HepG2 (cell line): ENCODE data around the gene PROX2. TPM values are rescaled to one million over a fixed set of nuclear protein-coding genes. Genes with fewer than 3 reads are reported as not detected.

Experiments used
- FOXC1 ChIP-seq: sonication (generic); formaldehyde crosslinking; IDR thresholded peaks from 2 replicates; pipeline ENCODE4 v1.8.0; 2022; ENCODE audit warnings: mild to moderate bottlenecking, missing genetic modification reagents, borderline replicate concordance
- HNRNPK ChIP-seq: fragments of 200-400 bp; formaldehyde crosslinking; IDR thresholded peaks from 2 replicates; pipeline ENCODE4 v1.6.1; 2018; ENCODE audit warnings: low read length, low read depth, moderate library complexity, mild to moderate bottlenecking; ENCODE audit not compliant: poor library complexity, severe bottlenecking
- HOXA3 ChIP-seq: sonication (generic); formaldehyde crosslinking; IDR thresholded peaks from 2 replicates; pipeline ENCODE4 v1.5.0; 2020; ENCODE audit warnings: missing genetic modification reagents
- IRF2 ChIP-seq: IDR thresholded peaks from 2 replicates; pipeline ENCODE4 v1.6.1; 2018; ENCODE audit warnings: missing genetic modification reagents, missing compliant biosample characterization
- KLF16 ChIP-seq, 2 experiments: sonication (generic) in 1 of 2; formaldehyde crosslinking in 1 of 2; IDR thresholded peaks; 2 replicates each; pipeline versions ENCODE4 v1.6.1 to v1.8.0; 2016 to 2023; ENCODE audit warnings: missing genetic modification reagents in 2 of 2, missing compliant biosample characterization in 1 of 2
- KMT2B ChIP-seq: IDR thresholded peaks from 2 replicates; pipeline ENCODE4 v1.6.1; 2016; ENCODE audit warnings: missing genetic modification reagents, missing compliant biosample characterization
- LCORL ChIP-seq, 2 experiments: fragments of 450-650 bp in 1 of 2; sonication (generic) in 1 of 2; formaldehyde crosslinking in 1 of 2; IDR thresholded peaks; 2 replicates each; pipeline versions ENCODE4 v1.5.0 to v1.6.1; 2017 to 2020; ENCODE audit warnings: antibody characterized with exemption in 1 of 2, missing genetic modification reagents in 1 of 2
- NFE2L1 ChIP-seq: sonication (generic); formaldehyde crosslinking; IDR thresholded peaks from 2 replicates; pipeline ENCODE4 v1.4.0; 2020; ENCODE audit warnings: missing genetic modification reagents, mild to moderate bottlenecking, borderline replicate concordance
- NFYB ChIP-seq: sonication (generic); formaldehyde crosslinking; IDR thresholded peaks from 2 replicates; pipeline ENCODE4 v1.4.0; 2020; ENCODE audit warnings: missing genetic modification reagents
- PHF21A ChIP-seq: sonication (generic); formaldehyde crosslinking; IDR thresholded peaks from 2 replicates; pipeline ENCODE4 v1.5.0; 2020; ENCODE audit warnings: mild to moderate bottlenecking, missing genetic modification reagents
- PTBP1 ChIP-seq: fragments of 200-400 bp; formaldehyde crosslinking; IDR thresholded peaks from 2 replicates; pipeline ENCODE4 v1.6.1; 2018; ENCODE audit warnings: low read length, low read depth; ENCODE audit not compliant: poor library complexity, severe bottlenecking
- SALL2 ChIP-seq: sonication (generic); formaldehyde crosslinking; IDR thresholded peaks from 2 replicates; pipeline ENCODE4 v1.8.1; 2023; ENCODE audit warnings: mild to moderate bottlenecking, missing genetic modification reagents, inconsistent platforms
- ZFY ChIP-seq: sonication (generic); formaldehyde crosslinking; IDR thresholded peaks from 2 replicates; pipeline ENCODE4 v1.4.0; 2020; ENCODE audit warnings: missing genetic modification reagents
- ZNF44 ChIP-seq: sonication (generic); formaldehyde crosslinking; IDR thresholded peaks from 2 replicates; pipeline ENCODE4 v1.5.1; 2020; ENCODE audit warnings: mild to moderate bottlenecking, missing genetic modification reagents
- ZNF619 ChIP-seq: sonication (generic); formaldehyde crosslinking; IDR thresholded peaks from 2 replicates; pipeline ENCODE4 v1.4.0; 2020; ENCODE audit warnings: mild to moderate bottlenecking, missing genetic modification reagents
- ZNF749 ChIP-seq: sonication (generic); formaldehyde crosslinking; IDR thresholded peaks from 2 replicates; pipeline ENCODE4 v1.8.0; 2022; ENCODE audit warnings: mild to moderate bottlenecking, missing genetic modification reagents, moderate library complexity, borderline replicate concordance
- ZNF776 ChIP-seq: sonication (generic); formaldehyde crosslinking; IDR thresholded peaks from 2 replicates; pipeline ENCODE4 v1.4.0; 2020; ENCODE audit warnings: mild to moderate bottlenecking, missing genetic modification reagents
- polyA plus RNA-seq, 8 experiments: library from polyadenylated mRNA; depleted of rRNA in 3 of 8; stranded (reverse) in 7 of 8; unstranded in 1 of 8; fragments of >200 nt; fragmentation: Illumina TruSeq in 4 of 8; extraction: Trizol in 4 of 8; gene quantifications; 2 replicates each; pipeline versions ENCODE4 v1.2.1 to v1.2.3, GENCODE V29; 2011 to 2016; ENCODE audit warnings: low read depth in 4 of 8, missing spikeins in 1 of 8, mixed read lengths in 1 of 8; ENCODE audit not compliant: insufficient read depth in 1 of 8
- total RNA-seq, 5 experiments: library from RNA; depleted of rRNA; stranded (reverse); fragments of >200 nt; fragmentation: Illumina TruSeq; extraction: Trizol; gene quantifications; 2 replicates each; pipeline ENCODE4 v1.2.3, GENCODE V29; 2016; ENCODE audit warnings: low read depth in 1 of 5
- TF ChIP-seq, protein P1 (sequence below): IDR thresholded peaks from 2 replicates; pipeline ENCODE4 v1.6.1; 2012; ENCODE audit warnings: inconsistent platforms
- TF ChIP-seq, protein P2 (sequence below): sonication (generic); formaldehyde crosslinking; IDR thresholded peaks from 2 replicates; pipeline ENCODE4 v1.4.0; 2020; ENCODE audit warnings: missing genetic modification reagents, borderline replicate concordance
- TF ChIP-seq, protein P3 (sequence below): sonication (generic); formaldehyde crosslinking; IDR thresholded peaks from 2 replicates; pipeline ENCODE4 v1.4.0; 2020; ENCODE audit warnings: missing genetic modification reagents
- TF ChIP-seq, protein P4 (sequence below): sonication (generic); formaldehyde crosslinking; IDR thresholded peaks from 2 replicates; pipeline ENCODE4 v1.9.0; 2022; ENCODE audit warnings: missing genetic modification reagents, mild to moderate bottlenecking, borderline replicate concordance
- TF ChIP-seq, protein P5 (sequence below): sonication (generic); formaldehyde crosslinking; IDR thresholded peaks from 2 replicates; pipeline ENCODE4 v1.4.0; 2020; ENCODE audit warnings: mild to moderate bottlenecking, missing genetic modification reagents

PROX2 gene
- total and polyA plus RNA-seq, 2 of the 13 experiments (the other 11 are each of a cell fraction or from before 2014, with no cell fraction given): not detected

DNA sequence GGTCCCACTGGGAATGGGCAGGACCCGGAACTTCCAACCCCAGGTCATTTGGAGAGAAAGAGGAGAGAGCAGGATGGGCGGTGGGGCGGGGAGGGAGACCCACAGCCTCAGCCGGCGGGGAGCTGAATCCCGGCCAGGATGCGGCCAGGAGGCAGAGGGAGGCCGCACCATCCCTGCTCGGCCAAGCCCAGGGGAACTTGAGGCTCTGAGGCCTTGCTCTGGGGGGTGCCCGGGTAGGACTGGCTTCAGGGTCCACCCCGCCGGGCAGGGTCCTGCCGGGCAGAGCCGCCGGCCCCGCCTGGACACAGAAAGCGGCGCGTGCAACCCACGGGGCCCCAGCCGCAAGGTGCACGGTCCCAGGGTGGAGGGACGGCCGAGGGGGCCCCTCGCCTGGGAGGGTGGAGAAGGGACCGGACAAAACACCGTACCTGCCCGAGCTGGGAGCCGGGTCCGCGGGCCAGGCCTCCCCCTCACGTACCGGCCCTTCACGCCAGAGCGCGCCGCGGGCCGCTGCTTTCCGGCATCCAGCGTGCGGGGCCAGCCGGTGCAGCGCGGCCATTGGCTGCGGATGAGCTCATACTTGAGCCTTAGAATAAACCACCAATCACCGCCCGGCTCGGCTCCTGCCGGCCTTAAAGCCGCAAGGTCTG lies 46.9 kb upstream of the PROX2 start, which contains the start of gene RPS6KL1 (continued):
- TF ChIP-seq PHF21A (CRISPR knock-in tag): peak; percentile 100
- no peak for TF ChIP-seq LCORL (IDR thresholded peaks at IDR 0.05)
- TF ChIP-seq LCORL (CRISPR knock-in tag; IDR thresholded peaks at IDR 0.05): peak; percentile 61; the same call in 1 of the 2 replicates
- peak; percentile 25; the same call in 1 of the 2 replicates for TF ChIP-seq HOXA3 (CRISPR knock-in tag)
- peak; percentile 36 for TF ChIP-seq PTBP1
- TF ChIP-seq, protein P1, sequence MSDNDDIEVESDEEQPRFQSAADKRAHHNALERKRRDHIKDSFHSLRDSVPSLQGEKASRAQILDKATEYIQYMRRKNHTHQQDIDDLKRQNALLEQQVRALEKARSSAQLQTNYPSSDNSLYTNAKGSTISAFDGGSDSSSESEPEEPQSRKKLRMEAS: peak; percentile 80; the same call in 1 of the 2 replicates
- peak; percentile 84 for TF ChIP-seq NFYB (CRISPR knock-in tag)
- TF ChIP-seq ZNF619 (CRISPR knock-in tag): 0 out of 2 replicates have a peak, but pooled peaks have one; percentile 32
- no peak for TF ChIP-seq IRF2 (CRISPR knock-in tag)
- TF ChIP-seq ZNF749 (CRISPR knock-in tag): peak; percentile 37; the same call in 1 of the 2 replicates
- TF ChIP-seq, protein P2, sequence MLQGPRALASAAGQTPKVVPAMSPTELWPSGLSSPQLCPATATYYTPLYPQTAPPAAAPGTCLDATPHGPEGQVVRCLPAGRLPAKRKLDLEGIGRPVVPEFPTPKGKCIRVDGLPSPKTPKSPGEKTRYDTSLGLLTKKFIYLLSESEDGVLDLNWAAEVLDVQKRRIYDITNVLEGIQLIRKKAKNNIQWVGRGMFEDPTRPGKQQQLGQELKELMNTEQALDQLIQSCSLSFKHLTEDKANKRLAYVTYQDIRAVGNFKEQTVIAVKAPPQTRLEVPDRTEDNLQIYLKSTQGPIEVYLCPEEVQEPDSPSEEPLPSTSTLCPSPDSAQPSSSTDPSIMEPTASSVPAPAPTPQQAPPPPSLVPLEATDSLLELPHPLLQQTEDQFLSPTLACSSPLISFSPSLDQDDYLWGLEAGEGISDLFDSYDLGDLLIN (CRISPR knock-in tag): 0 out of 2 replicates have a peak, but pooled peaks have one; percentile 24
- peak; percentile 64; the same call in 1 of the 2 replicates for TF ChIP-seq KMT2B (CRISPR knock-in tag)
- TF ChIP-seq FOXC1: peak; percentile 72; the same call in 1 of the 2 replicates
- TF ChIP-seq SALL2 (CRISPR knock-in tag): 0 out of 2 replicates have a peak, but pooled peaks have one; percentile 38
- TF ChIP-seq, protein P3, sequence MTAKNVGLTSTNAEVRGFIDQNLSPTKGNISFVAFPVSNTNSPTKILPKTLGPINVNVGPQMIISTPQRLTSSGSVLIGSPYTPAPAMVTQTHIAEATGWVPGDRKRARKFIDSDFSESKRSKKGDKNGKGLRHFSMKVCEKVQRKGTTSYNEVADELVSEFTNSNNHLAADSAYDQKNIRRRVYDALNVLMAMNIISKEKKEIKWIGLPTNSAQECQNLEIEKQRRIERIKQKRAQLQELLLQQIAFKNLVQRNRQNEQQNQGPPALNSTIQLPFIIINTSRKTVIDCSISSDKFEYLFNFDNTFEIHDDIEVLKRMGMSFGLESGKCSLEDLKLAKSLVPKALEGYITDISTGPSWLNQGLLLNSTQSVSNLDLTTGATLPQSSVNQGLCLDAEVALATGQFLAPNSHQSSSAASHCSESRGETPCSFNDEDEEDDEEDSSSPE: peak; percentile 33; the same call in 1 of the 2 replicates
- peak; percentile 77 for TF ChIP-seq HNRNPK
- TF ChIP-seq NFE2L1 (CRISPR knock-in tag): no peak
- peak; percentile 90 for TF ChIP-seq ZFY (CRISPR knock-in tag)
- no peak for TF ChIP-seq ZNF44 (CRISPR knock-in tag)
- TF ChIP-seq KLF16 (CRISPR knock-in tag; IDR thresholded peaks at IDR 0.05): peak in 1 of 2 experiments; percentile 32; a peak in 1 of 4 replicates
- TF ChIP-seq, protein P4, sequence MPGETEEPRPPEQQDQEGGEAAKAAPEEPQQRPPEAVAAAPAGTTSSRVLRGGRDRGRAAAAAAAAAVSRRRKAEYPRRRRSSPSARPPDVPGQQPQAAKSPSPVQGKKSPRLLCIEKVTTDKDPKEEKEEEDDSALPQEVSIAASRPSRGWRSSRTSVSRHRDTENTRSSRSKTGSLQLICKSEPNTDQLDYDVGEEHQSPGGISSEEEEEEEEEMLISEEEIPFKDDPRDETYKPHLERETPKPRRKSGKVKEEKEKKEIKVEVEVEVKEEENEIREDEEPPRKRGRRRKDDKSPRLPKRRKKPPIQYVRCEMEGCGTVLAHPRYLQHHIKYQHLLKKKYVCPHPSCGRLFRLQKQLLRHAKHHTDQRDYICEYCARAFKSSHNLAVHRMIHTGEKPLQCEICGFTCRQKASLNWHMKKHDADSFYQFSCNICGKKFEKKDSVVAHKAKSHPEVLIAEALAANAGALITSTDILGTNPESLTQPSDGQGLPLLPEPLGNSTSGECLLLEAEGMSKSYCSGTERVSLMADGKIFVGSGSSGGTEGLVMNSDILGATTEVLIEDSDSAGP: peak; percentile 98
- TF ChIP-seq, protein P5, sequence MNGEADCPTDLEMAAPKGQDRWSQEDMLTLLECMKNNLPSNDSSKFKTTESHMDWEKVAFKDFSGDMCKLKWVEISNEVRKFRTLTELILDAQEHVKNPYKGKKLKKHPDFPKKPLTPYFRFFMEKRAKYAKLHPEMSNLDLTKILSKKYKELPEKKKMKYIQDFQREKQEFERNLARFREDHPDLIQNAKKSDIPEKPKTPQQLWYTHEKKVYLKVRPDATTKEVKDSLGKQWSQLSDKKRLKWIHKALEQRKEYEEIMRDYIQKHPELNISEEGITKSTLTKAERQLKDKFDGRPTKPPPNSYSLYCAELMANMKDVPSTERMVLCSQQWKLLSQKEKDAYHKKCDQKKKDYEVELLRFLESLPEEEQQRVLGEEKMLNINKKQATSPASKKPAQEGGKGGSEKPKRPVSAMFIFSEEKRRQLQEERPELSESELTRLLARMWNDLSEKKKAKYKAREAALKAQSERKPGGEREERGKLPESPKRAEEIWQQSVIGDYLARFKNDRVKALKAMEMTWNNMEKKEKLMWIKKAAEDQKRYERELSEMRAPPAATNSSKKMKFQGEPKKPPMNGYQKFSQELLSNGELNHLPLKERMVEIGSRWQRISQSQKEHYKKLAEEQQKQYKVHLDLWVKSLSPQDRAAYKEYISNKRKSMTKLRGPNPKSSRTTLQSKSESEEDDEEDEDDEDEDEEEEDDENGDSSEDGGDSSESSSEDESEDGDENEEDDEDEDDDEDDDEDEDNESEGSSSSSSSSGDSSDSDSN (CRISPR knock-in tag): peak; percentile 80; the same call in 1 of the 2 replicates
- TF ChIP-seq ZNF776 (CRISPR knock-in tag): 0 out of 2 replicates have a peak, but pooled peaks have one; percentile 50
